Progenitor cell of endocrine pancreas (in vitro differentiated cells): ENCODE data around the gene CPEB3. TPM values are rescaled to one million over a fixed set of nuclear protein-coding genes. Genes with fewer than 3 reads are reported as not detected.

Source experiments
- DNase-seq: peaks from one replicate; pipeline ENCODE4 v3.0.0; 2021; ENCODE audit warnings: low spot score; ENCODE audit not compliant: unreplicated experiment
- H3K27ac Mint-ChIP-seq: 2 replicates; pipeline ENCODE4 v1.8.0; 2021; ENCODE audit warnings: mild to moderate bottlenecking, moderate library complexity, mixed read lengths
- H3K27me3 Mint-ChIP-seq: 2 replicates; pipeline ENCODE4 v1.8.0; 2021; ENCODE audit warnings: mixed read lengths
- H3K36me3 Mint-ChIP-seq: 2 replicates; pipeline ENCODE4 v1.8.0; 2022; ENCODE audit warnings: mixed read lengths; ENCODE audit not compliant: insufficient read depth
- H3K4me1 Mint-ChIP-seq: 2 replicates; pipeline ENCODE4 v1.8.0; 2021; ENCODE audit warnings: low read depth, mixed read lengths
- H3K4me3 Mint-ChIP-seq: 2 replicates; pipeline ENCODE4 v1.8.0; 2021; ENCODE audit warnings: low read depth, mild to moderate bottlenecking, moderate library complexity, mixed read lengths
- H3K9me3 Mint-ChIP-seq: 2 replicates; pipeline ENCODE4 v1.8.0; 2021; ENCODE audit warnings: low read depth, mixed read lengths
- CTCF ChIP-seq: fragments of 200-600 bp; sonication (generic); IDR thresholded peaks from one replicate; pipeline ENCODE4 v1.5.0; 2021; ENCODE audit warnings: antibody characterized with exemption, mild to moderate bottlenecking; ENCODE audit not compliant: unreplicated experiment
- total RNA-seq: library from RNA; stranded (reverse); gene quantifications from 2 replicates; pipeline ENCODE4 v1.2.1, GENCODE V29; 2021

Gene CPEB3
- total RNA-seq, 1 donor from 2014 or later: 2.1 TPM

GRCh38 chr10:92265687-92266258, 25.1 kb downstream of the CPEB3 start:
- H3K36me3 Mint-ChIP-seq: no peaks in the 10 kb centered on the region

GRCh38 chr10:92264249-92264648, 26.6 kb downstream of the CPEB3 start:
- Mint-ChIP-seq H3K27me3 (no peaks in the 10 kb centered on the region), H3K4me3 (no peak overlapping the region), H3K36me3 (no peaks in the 10 kb centered on the region), H3K4me1 (no peaks in the 10 kb centered on the region), H3K9me3 (no peaks in the 10 kb centered on the region), H3K27ac (no peak overlapping the region)
- TF ChIP-seq CTCF: no peak
- no peak for DNase-seq

More at GRCh38 chr10:92265687-92266258, 25.1 kb downstream of the CPEB3 start:
- Mint-ChIP-seq H3K4me1 (no peaks in the 10 kb centered on the region), H3K4me3 (no peak overlapping the region), H3K27me3 (no peaks in the 10 kb centered on the region), H3K9me3 (peaks cover 5% of the 10 kb centered on the region), H3K27ac (no peak overlapping the region)
- no peak for TF ChIP-seq CTCF
- DNase-seq: no peak

GRCh38 chr10:92263396-92263795, 27.5 kb downstream of the CPEB3 start:
- no peaks in the 10 kb centered on the region for H3K9me3 Mint-ChIP-seq
- no peak for TF ChIP-seq CTCF
- no peaks in the 10 kb centered on the region for H3K27me3 Mint-ChIP-seq
- DNase-seq: no peak
- no peak overlapping the region for H3K4me3 Mint-ChIP-seq
- H3K27ac Mint-ChIP-seq: no peak overlapping the region
- H3K4me1 Mint-ChIP-seq: no peaks in the 10 kb centered on the region
- no peaks in the 10 kb centered on the region for H3K36me3 Mint-ChIP-seq

- H3K4me3 Mint-ChIP-seq: no peak overlapping the region
These were observed 42.3 kb downstream of the CPEB3 start for GRCh38 chr10:92248566-92248965.

GRCh38 chr10:92244796-92245195, 46.1 kb downstream of the CPEB3 start:
- TF ChIP-seq CTCF: no peak
- H3K27ac Mint-ChIP-seq: no peak overlapping the region
- DNase-seq: no peak
- H3K27me3 Mint-ChIP-seq: peaks cover 1% of the 10 kb centered on the region
- no peaks in the 10 kb centered on the region for H3K9me3 Mint-ChIP-seq
- H3K4me1 Mint-ChIP-seq: peaks cover 11% of the 10 kb centered on the region
- H3K4me3 Mint-ChIP-seq: no peak overlapping the region
- no peaks in the 10 kb centered on the region for H3K36me3 Mint-ChIP-seq

More at GRCh38 chr10:92248566-92248965, 42.3 kb downstream of the CPEB3 start:
- no peak for DNase-seq
- Mint-ChIP-seq H3K27me3 (no peaks in the 10 kb centered on the region), H3K9me3 (no peaks in the 10 kb centered on the region), H3K27ac (no peak overlapping the region), H3K36me3 (no peaks in the 10 kb centered on the region), H3K4me1 (no peaks in the 10 kb centered on the region)
- no peak for TF ChIP-seq CTCF
